GM19372 (cell line): ENCODE measurements around the gene LSS.
"Not testable (repeated sequence)": the region's sequence is repeated elsewhere in the genome, so short reads cannot be mapped to it uniquely, and the experiment has no call there.

Source experiments
- ATAC-seq: cut with Tn5 transposase; IDR thresholded peaks from one replicate; pipeline ENCODE4 v1.9.1; 2021; ENCODE audit warnings: mild to moderate bottlenecking, low read depth, moderate library complexity; ENCODE audit not compliant: unreplicated experiment

The LSS gene

GRCh38 chr21:46145159-46145839 lies 83.3 kb downstream of the LSS start:
- no peak for ATAC-seq

GRCh38 chr21:46144464-46145070 lies 84.0 kb downstream of the LSS start:
- no peak for ATAC-seq

- no peak for ATAC-seq
Observed at GRCh38 chr21:46142582-46143473, 85.7 kb downstream of the LSS start.

- ATAC-seq: no peak
Observed at GRCh38 chr21:46141767-46142581, 86.6 kb downstream of the LSS start.

- not testable (repeated sequence) for ATAC-seq
Observed at GRCh38 chr21:46140352-46141003, 88.1 kb downstream of the LSS start.

- no peak for ATAC-seq
Observed at GRCh38 chr21:46139686-46140085, 88.9 kb downstream of the LSS start.

GRCh38 chr21:46138383-46138970 lies 90.1 kb downstream of the LSS start:
- no peak for ATAC-seq
